Right atrium auricular region (tissue), 2 donors: ENCODE results near the gene ADAMTS2. TPM values are rescaled to one million over a fixed set of nuclear protein-coding genes. Genes with fewer than 3 reads are reported as not detected.
"Not testable (repeated sequence)": the region's sequence is repeated elsewhere in the genome, so short reads cannot be mapped to it uniquely, and the experiment has no call there.

Experiments used
- DNase-seq: peaks from one replicate; pipeline ENCODE4 v3.0.0-alpha.2; 2019; ENCODE audit warnings: low spot score
- H3K27ac ChIP-seq, 2 donors: fragments of 200-600 bp; sonication (generic); 1 replicate in 1 of 2; 2 replicates in 1 of 2; pipeline ENCODE4 v1.5.1; 2016 to 2019
- H3K27me3 ChIP-seq, 2 donors: fragments of 200-600 bp; sonication (generic); one replicate each; pipeline versions ENCODE4 v1.5.1 to v1.6.0; 2017 to 2019
- H3K36me3 ChIP-seq: fragments of 200-600 bp; sonication (generic); one replicate; pipeline ENCODE4 v1.5.1; 2016
- H3K4me1 ChIP-seq, 2 donors: fragments of 200-600 bp; sonication (generic); one replicate each; pipeline versions ENCODE4 v1.5.1 to v1.6.0; 2017 to 2019
- H3K4me3 ChIP-seq, 2 donors: fragments of 200-600 bp; sonication (generic); 1 replicate in 1 of 2; 2 replicates in 1 of 2; pipeline ENCODE4 v1.5.1; 2017 to 2019; ENCODE audit warnings: mild to moderate bottlenecking in 1 of 2, moderate library complexity in 1 of 2
- H3K9me3 ChIP-seq, 2 donors: fragments of 200-600 bp; sonication (generic); one replicate each; pipeline ENCODE4 v1.5.1; 2019
- CTCF ChIP-seq, 2 donors: fragments of 200-600 bp; sonication (generic); IDR thresholded peaks; one replicate each; pipeline ENCODE4 v1.5.1; 2019; ENCODE audit warnings: antibody characterized with exemption in 2 of 2
- total RNA-seq, 2 donors: library from RNA; depleted of rRNA; stranded (reverse); fragments of >200 nt; gene quantifications; one replicate each; pipeline ENCODE4 v1.1.0, GENCODE V29; 2016

ADAMTS2 gene
- total RNA-seq, 2 donors from 2014 or later, result 13.6 to 13.7 TPM

- peaks cover 0 to 8% of the 10 kb centered on the region in 2 donors for H3K4me1 ChIP-seq
- H3K27ac ChIP-seq, result peak overlapping the region; percentile 49 to 67
- no peaks in the 10 kb centered on the region for H3K36me3 ChIP-seq
- no peak for DNase-seq
- no peaks in the 10 kb centered on the region for H3K9me3 ChIP-seq
- H3K27me3 ChIP-seq, result no peaks in the 10 kb centered on the region
- H3K4me3 ChIP-seq, result no peak overlapping the region
- no peak for TF ChIP-seq CTCF (IDR thresholded peaks at IDR 0.05)
Observed at GRCh38 chr5:179327021-179327735, 18.1 kb downstream of the ADAMTS2 start.

DNA sequence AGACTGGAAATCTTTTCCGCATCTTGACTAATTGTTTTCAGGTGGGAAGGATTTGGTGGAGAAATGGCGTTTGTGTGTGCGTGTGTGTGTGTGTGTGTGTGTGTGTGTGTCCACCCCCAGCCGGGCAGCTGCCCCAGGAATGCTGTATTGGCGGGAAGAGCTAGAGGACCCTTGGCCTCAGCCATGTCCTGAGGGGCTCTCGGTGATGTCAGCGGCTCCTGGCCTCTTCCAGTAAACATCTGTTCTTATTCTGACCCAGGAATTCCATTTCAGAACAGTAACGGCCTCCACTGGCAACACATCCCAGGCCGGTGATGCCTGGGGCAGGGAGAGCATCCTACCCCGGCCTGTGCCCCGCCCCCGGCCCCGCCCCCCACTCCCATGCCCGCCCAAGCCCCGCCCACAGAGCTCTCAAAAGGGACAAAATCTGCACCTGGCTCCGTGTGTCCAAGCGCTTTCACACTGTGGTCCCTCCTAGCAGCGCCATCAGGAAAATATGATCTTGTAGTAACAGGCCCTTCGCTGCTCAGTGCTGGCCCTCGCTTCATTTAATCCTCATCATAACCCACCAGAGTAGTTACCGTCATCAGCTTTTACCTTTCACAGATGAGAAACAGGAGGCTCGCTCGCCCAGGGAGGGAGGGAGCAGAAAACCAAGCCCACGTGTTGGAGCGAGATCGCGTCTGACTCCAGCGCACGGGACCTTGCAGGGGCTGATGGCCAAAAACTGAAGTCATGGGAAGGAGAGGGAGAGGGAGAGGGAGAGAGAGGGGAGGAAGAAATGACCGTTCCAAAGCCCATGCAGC, 18.9 kb downstream of the ADAMTS2 start:
- DNase-seq, result peak; percentile 84
- no peaks in the 10 kb centered on the region for H3K36me3 ChIP-seq
- peak overlapping the region; percentile 49 to 67 for H3K27ac ChIP-seq

GRCh38 chr5:179325296-179326031, 19.8 kb downstream of the ADAMTS2 start:
- Histone ChIP-seq H3K27ac (peak overlapping the region in 1 of 2 donors; percentile 67), H3K4me3 (no peak overlapping the region), H3K4me1 (peaks cover 0 to 8% of the 10 kb centered on the region in 2 donors), H3K36me3 (no peaks in the 10 kb centered on the region), H3K27me3 (no peaks in the 10 kb centered on the region), H3K9me3 (no peaks in the 10 kb centered on the region)
- DNase-seq, result no peak
- TF ChIP-seq CTCF (IDR thresholded peaks at IDR 0.05), result no peak

More for the DNA sequence above, 18.9 kb downstream of the ADAMTS2 start:
- Histone ChIP-seq H3K4me1 (peaks cover 0 to 8% of the 10 kb centered on the region in 2 donors), H3K9me3 (no peaks in the 10 kb centered on the region), H3K27me3 (no peaks in the 10 kb centered on the region), H3K4me3 (no peak overlapping the region)
- no peak for TF ChIP-seq CTCF (IDR thresholded peaks at IDR 0.05)

GRCh38 chr5:179324760-179325295, 20.4 kb downstream of the ADAMTS2 start:
- H3K4me1 ChIP-seq, result peaks cover 0 to 8% of the 10 kb centered on the region in 2 donors
- H3K27ac ChIP-seq, result peak overlapping the region in 1 of 2 donors; percentile 67
- no peak for DNase-seq
- H3K36me3 ChIP-seq, result no peaks in the 10 kb centered on the region
- H3K27me3 ChIP-seq, result no peaks in the 10 kb centered on the region
- no peak overlapping the region for H3K4me3 ChIP-seq
- no peaks in the 10 kb centered on the region for H3K9me3 ChIP-seq
- TF ChIP-seq CTCF (IDR thresholded peaks at IDR 0.05), result no peak

DNA sequence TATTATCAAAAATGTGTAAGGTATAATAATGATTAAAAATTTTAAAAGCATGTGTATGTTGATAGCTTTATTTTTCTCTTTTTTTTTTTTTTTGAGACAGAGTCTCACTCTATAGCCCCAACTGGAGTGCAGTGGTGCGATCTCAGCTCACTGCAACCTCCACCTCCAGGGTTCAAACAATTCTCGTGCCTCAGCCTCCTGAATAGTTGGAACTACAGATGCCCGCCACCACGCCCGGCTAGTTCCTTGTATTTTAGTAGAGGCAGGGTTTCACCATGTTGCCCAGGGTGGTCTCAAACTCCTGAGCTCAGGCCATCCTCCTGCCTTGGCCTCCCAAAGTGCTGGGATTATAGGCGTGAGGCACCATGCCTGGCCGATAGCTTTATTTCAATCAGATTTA, 20.9 kb downstream of the ADAMTS2 start:
- H3K27ac ChIP-seq, DNase-seq, H3K27me3 ChIP-seq, H3K36me3 ChIP-seq, H3K4me1 ChIP-seq, H3K4me3 ChIP-seq, H3K9me3 ChIP-seq: not testable (repeated sequence)
